ENCODE data around the gene ZFHX3. TPM values are rescaled to one million over a fixed set of nuclear protein-coding genes. Genes with fewer than 3 reads are reported as not detected.

ZFHX3 gene
- total RNA-seq, 1 donor from 2014 or later, result 68.1 TPM

- no peaks in the 10 kb centered on the region for H3K27me3 Mint-ChIP-seq (ENCODE audit: low read depth)
- DNase-seq (ENCODE audit: low spot score in 2 of 2, unreplicated experiment in 2 of 2), result no peak
- H3K27ac Mint-ChIP-seq, result peak overlapping the region; percentile 97
- peaks cover 58% of the 10 kb centered on the region for H3K4me1 Mint-ChIP-seq
- peak overlapping the region; percentile 39 for H3K4me3 Mint-ChIP-seq
- H3K9me3 Mint-ChIP-seq, result no peaks in the 10 kb centered on the region
- peaks cover 26% of the 10 kb centered on the region for H3K36me3 Mint-ChIP-seq
- no peak for TF ChIP-seq CTCF (IDR thresholded peaks at IDR 0.05; ENCODE audit: unreplicated experiment)
These were observed 100.3 kb downstream of the ZFHX3 start for GRCh38 chr16:72947379-72948237.

- Mint-ChIP-seq H3K27ac (peak overlapping the region; percentile 97), H3K4me1 (peaks cover 51% of the 10 kb centered on the region), H3K27me3 (ENCODE audit: low read depth) (no peaks in the 10 kb centered on the region), H3K9me3 (no peaks in the 10 kb centered on the region), H3K36me3 (peaks cover 30% of the 10 kb centered on the region), H3K4me3 (peak overlapping the region; percentile 11)
- TF ChIP-seq CTCF (IDR thresholded peaks at IDR 0.05; ENCODE audit: unreplicated experiment), result no peak
- DNase-seq (ENCODE audit: low spot score in 2 of 2, unreplicated experiment in 2 of 2), result no peak
These were observed 101.3 kb downstream of the ZFHX3 start for GRCh38 chr16:72946474-72947194.

GRCh38 chr16:72946063-72946462 lies 101.9 kb downstream of the ZFHX3 start:
- H3K27me3 Mint-ChIP-seq (ENCODE audit: low read depth), result no peaks in the 10 kb centered on the region
- no peaks in the 10 kb centered on the region for H3K9me3 Mint-ChIP-seq
- peak overlapping the region; percentile 11 for H3K4me3 Mint-ChIP-seq
- H3K36me3 Mint-ChIP-seq, result peaks cover 30% of the 10 kb centered on the region
- H3K27ac Mint-ChIP-seq, result peak overlapping the region; percentile 97
- DNase-seq (ENCODE audit: low spot score in 2 of 2, unreplicated experiment in 2 of 2), result no peak
- H3K4me1 Mint-ChIP-seq, result peaks cover 51% of the 10 kb centered on the region
- no peak for TF ChIP-seq CTCF (IDR thresholded peaks at IDR 0.05; ENCODE audit: unreplicated experiment)

- H3K27me3 Mint-ChIP-seq (ENCODE audit: low read depth), result no peaks in the 10 kb centered on the region
- DNase-seq (ENCODE audit: low spot score in 2 of 2, unreplicated experiment in 2 of 2), result no peak
- H3K4me1 Mint-ChIP-seq, result peaks cover 51% of the 10 kb centered on the region
- no peak overlapping the region for H3K4me3 Mint-ChIP-seq
- peaks cover 26% of the 10 kb centered on the region for H3K36me3 Mint-ChIP-seq
- no peak for TF ChIP-seq CTCF (IDR thresholded peaks at IDR 0.05; ENCODE audit: unreplicated experiment)
- H3K9me3 Mint-ChIP-seq, result no peaks in the 10 kb centered on the region
- peak overlapping the region; percentile 12 for H3K27ac Mint-ChIP-seq
These were observed 102.3 kb downstream of the ZFHX3 start for GRCh38 chr16:72945611-72946010.

GRCh38 chr16:72944757-72945485 lies 103.0 kb downstream of the ZFHX3 start:
- DNase-seq (ENCODE audit: low spot score in 2 of 2, unreplicated experiment in 2 of 2), result no peak
- Mint-ChIP-seq H3K4me3 (no peak overlapping the region), H3K27me3 (ENCODE audit: low read depth) (no peaks in the 10 kb centered on the region), H3K9me3 (no peaks in the 10 kb centered on the region), H3K4me1 (peaks cover 51% of the 10 kb centered on the region), H3K36me3 (peaks cover 20% of the 10 kb centered on the region), H3K27ac (no peak overlapping the region)
- TF ChIP-seq CTCF (IDR thresholded peaks at IDR 0.05; ENCODE audit: unreplicated experiment), result no peak

Data from mesothelial cell of epicardium (in vitro differentiated cells).